ENCODE measurements around the gene LARGE1.
"Not testable (repeated sequence)": the region's sequence is repeated elsewhere in the genome, so short reads cannot be mapped to it uniquely, and the experiment has no call there.

The LARGE1 gene

GRCh38 chr22:33363256-33363655, 557.0 kb downstream of the LARGE1 start:
- H3K4me1 Mint-ChIP-seq (ENCODE audit: low read depth); H3K4me3 Mint-ChIP-seq; H3K27me3 Mint-ChIP-seq (ENCODE audit: low read depth); H3K27ac Mint-ChIP-seq; H3K36me3 Mint-ChIP-seq (ENCODE audit: low read depth); DNase-seq (ENCODE audit: low spot score): not testable (repeated sequence)
- peaks cover 17% of the 10 kb centered on the region for H3K9me3 Mint-ChIP-seq

GRCh38 chr22:33362702-33363101, 557.6 kb downstream of the LARGE1 start:
- H3K36me3 Mint-ChIP-seq (ENCODE audit: low read depth), result no peaks in the 10 kb centered on the region
- no peaks in the 10 kb centered on the region for H3K27me3 Mint-ChIP-seq (ENCODE audit: low read depth)
- no peak overlapping the region for H3K4me3 Mint-ChIP-seq
- H3K4me1 Mint-ChIP-seq (ENCODE audit: low read depth), result no peaks in the 10 kb centered on the region
- no peak for DNase-seq (ENCODE audit: low spot score)
- peaks cover 17% of the 10 kb centered on the region for H3K9me3 Mint-ChIP-seq
- no peak overlapping the region for H3K27ac Mint-ChIP-seq

GRCh38 chr22:33361581-33361980, 558.7 kb downstream of the LARGE1 start:
- DNase-seq (ENCODE audit: low spot score), result no peak
- H3K27ac Mint-ChIP-seq, result no peak overlapping the region
- H3K9me3 Mint-ChIP-seq, result peaks cover 21% of the 10 kb centered on the region
- H3K27me3 Mint-ChIP-seq (ENCODE audit: low read depth), result no peaks in the 10 kb centered on the region
- no peaks in the 10 kb centered on the region for H3K36me3 Mint-ChIP-seq (ENCODE audit: low read depth)
- no peak overlapping the region for H3K4me3 Mint-ChIP-seq
- no peaks in the 10 kb centered on the region for H3K4me1 Mint-ChIP-seq (ENCODE audit: low read depth)

- Mint-ChIP-seq H3K4me1 (ENCODE audit: low read depth) (no peaks in the 10 kb centered on the region), H3K9me3 (peaks cover 15% of the 10 kb centered on the region), H3K27me3 (ENCODE audit: low read depth) (no peaks in the 10 kb centered on the region), H3K27ac (no peak overlapping the region), H3K4me3 (no peak overlapping the region), H3K36me3 (ENCODE audit: low read depth) (no peaks in the 10 kb centered on the region)
- no peak for DNase-seq (ENCODE audit: low spot score)
Measured at GRCh38 chr22:33357981-33358399, 562.3 kb downstream of the LARGE1 start.

- H3K4me3 Mint-ChIP-seq, result no peak overlapping the region
- no peak for DNase-seq (ENCODE audit: low spot score)
- H3K4me1 Mint-ChIP-seq (ENCODE audit: low read depth), result no peaks in the 10 kb centered on the region
- no peak overlapping the region for H3K27ac Mint-ChIP-seq
- H3K9me3 Mint-ChIP-seq, result peaks cover 18% of the 10 kb centered on the region
- no peaks in the 10 kb centered on the region for H3K36me3 Mint-ChIP-seq (ENCODE audit: low read depth)
- H3K27me3 Mint-ChIP-seq (ENCODE audit: low read depth), result no peaks in the 10 kb centered on the region
Measured at GRCh38 chr22:33354928-33355327, 565.3 kb downstream of the LARGE1 start.

- no peaks in the 10 kb centered on the region for H3K36me3 Mint-ChIP-seq (ENCODE audit: low read depth)
- H3K27ac Mint-ChIP-seq, result no peak overlapping the region
- H3K27me3 Mint-ChIP-seq (ENCODE audit: low read depth), result no peaks in the 10 kb centered on the region
- no peak overlapping the region for H3K4me3 Mint-ChIP-seq
- peaks cover 20% of the 10 kb centered on the region for H3K9me3 Mint-ChIP-seq
- no peaks in the 10 kb centered on the region for H3K4me1 Mint-ChIP-seq (ENCODE audit: low read depth)
- no peak for DNase-seq (ENCODE audit: low spot score)
Measured at GRCh38 chr22:33353502-33353901, 566.8 kb downstream of the LARGE1 start.

- DNase-seq (ENCODE audit: low spot score), result no peak
- no peaks in the 10 kb centered on the region for H3K27me3 Mint-ChIP-seq (ENCODE audit: low read depth)
- H3K9me3 Mint-ChIP-seq, result peaks cover 22% of the 10 kb centered on the region
- no peaks in the 10 kb centered on the region for H3K36me3 Mint-ChIP-seq (ENCODE audit: low read depth)
- H3K27ac Mint-ChIP-seq, result no peak overlapping the region
- no peak overlapping the region for H3K4me3 Mint-ChIP-seq
- no peaks in the 10 kb centered on the region for H3K4me1 Mint-ChIP-seq (ENCODE audit: low read depth)
Measured at GRCh38 chr22:33352768-33353167, 567.5 kb downstream of the LARGE1 start.

- H3K27ac Mint-ChIP-seq, result no peak overlapping the region
- peaks cover 17% of the 10 kb centered on the region for H3K9me3 Mint-ChIP-seq
- no peaks in the 10 kb centered on the region for H3K27me3 Mint-ChIP-seq (ENCODE audit: low read depth)
- H3K36me3 Mint-ChIP-seq (ENCODE audit: low read depth), result no peaks in the 10 kb centered on the region
- H3K4me1 Mint-ChIP-seq (ENCODE audit: low read depth), result no peaks in the 10 kb centered on the region
- H3K4me3 Mint-ChIP-seq, result no peak overlapping the region
- DNase-seq (ENCODE audit: low spot score), result no peak
Measured at GRCh38 chr22:33350961-33351360, 569.3 kb downstream of the LARGE1 start.

- Mint-ChIP-seq H3K9me3 (peaks cover 19% of the 10 kb centered on the region), H3K4me1 (ENCODE audit: low read depth) (no peaks in the 10 kb centered on the region)
Measured at GRCh38 chr22:33350491-33350890, 569.8 kb downstream of the LARGE1 start.

GRCh38 chr22:33347002-33347401, 573.3 kb downstream of the LARGE1 start:
- no peak for DNase-seq (ENCODE audit: low spot score)
- Mint-ChIP-seq H3K27ac (no peak overlapping the region), H3K36me3 (ENCODE audit: low read depth) (no peaks in the 10 kb centered on the region), H3K4me3 (no peak overlapping the region), H3K4me1 (ENCODE audit: low read depth) (no peaks in the 10 kb centered on the region), H3K27me3 (ENCODE audit: low read depth) (no peaks in the 10 kb centered on the region), H3K9me3 (peaks cover 20% of the 10 kb centered on the region)

More at GRCh38 chr22:33350491-33350890, 569.8 kb downstream of the LARGE1 start:
- H3K27ac Mint-ChIP-seq, result no peak overlapping the region
- DNase-seq (ENCODE audit: low spot score), result no peak
- no peaks in the 10 kb centered on the region for H3K36me3 Mint-ChIP-seq (ENCODE audit: low read depth)
- no peak overlapping the region for H3K4me3 Mint-ChIP-seq
- no peaks in the 10 kb centered on the region for H3K27me3 Mint-ChIP-seq (ENCODE audit: low read depth)

- H3K4me3 Mint-ChIP-seq, result no peak overlapping the region
- H3K9me3 Mint-ChIP-seq, result peaks cover 10% of the 10 kb centered on the region
- no peak for DNase-seq (ENCODE audit: low spot score)
- no peaks in the 10 kb centered on the region for H3K27me3 Mint-ChIP-seq (ENCODE audit: low read depth)
- H3K36me3 Mint-ChIP-seq (ENCODE audit: low read depth), result no peaks in the 10 kb centered on the region
- no peak overlapping the region for H3K27ac Mint-ChIP-seq
- H3K4me1 Mint-ChIP-seq (ENCODE audit: low read depth), result no peaks in the 10 kb centered on the region
Measured at GRCh38 chr22:33341611-33342010, 578.7 kb downstream of the LARGE1 start.

GRCh38 chr22:33337524-33337923, 582.8 kb downstream of the LARGE1 start:
- Mint-ChIP-seq H3K27me3 (ENCODE audit: low read depth) (no peaks in the 10 kb centered on the region), H3K36me3 (ENCODE audit: low read depth) (no peaks in the 10 kb centered on the region), H3K4me1 (ENCODE audit: low read depth) (no peaks in the 10 kb centered on the region), H3K27ac (no peak overlapping the region), H3K4me3 (no peak overlapping the region), H3K9me3 (peaks cover 13% of the 10 kb centered on the region)
- DNase-seq (ENCODE audit: low spot score), result no peak

GRCh38 chr22:33335611-33336279, 584.5 kb downstream of the LARGE1 start:
- no peak overlapping the region for H3K4me3 Mint-ChIP-seq
- no peak for DNase-seq (ENCODE audit: low spot score)
- peaks cover 13% of the 10 kb centered on the region for H3K9me3 Mint-ChIP-seq
- H3K27me3 Mint-ChIP-seq (ENCODE audit: low read depth), result no peaks in the 10 kb centered on the region
- H3K4me1 Mint-ChIP-seq (ENCODE audit: low read depth), result no peaks in the 10 kb centered on the region
- H3K36me3 Mint-ChIP-seq (ENCODE audit: low read depth), result no peaks in the 10 kb centered on the region
- no peak overlapping the region for H3K27ac Mint-ChIP-seq

- Mint-ChIP-seq H3K27ac (no peak overlapping the region), H3K9me3 (peaks cover 7% of the 10 kb centered on the region), H3K27me3 (ENCODE audit: low read depth) (no peaks in the 10 kb centered on the region), H3K36me3 (ENCODE audit: low read depth) (no peaks in the 10 kb centered on the region), H3K4me3 (no peak overlapping the region), H3K4me1 (ENCODE audit: low read depth) (no peaks in the 10 kb centered on the region)
- no peak for DNase-seq (ENCODE audit: low spot score)
Measured at GRCh38 chr22:33332538-33332937, 587.7 kb downstream of the LARGE1 start.

- Mint-ChIP-seq H3K27me3 (ENCODE audit: low read depth) (no peaks in the 10 kb centered on the region), H3K36me3 (ENCODE audit: low read depth) (no peaks in the 10 kb centered on the region), H3K9me3 (peaks cover 7% of the 10 kb centered on the region), H3K4me1 (ENCODE audit: low read depth) (no peaks in the 10 kb centered on the region), H3K4me3 (no peak overlapping the region), H3K27ac (no peak overlapping the region)
- no peak for DNase-seq (ENCODE audit: low spot score)
Measured at GRCh38 chr22:33331017-33331416, 589.3 kb downstream of the LARGE1 start.
